GM12878 (cell line): ENCODE results near the gene CTBP1. TPM values are rescaled to one million over a fixed set of nuclear protein-coding genes. Genes with fewer than 3 reads are reported as not detected.
A peak's percentile ranks its signal among the peaks of the same experiment; 100 is the strongest.

ENCODE experiments used
- ATAC-seq: fragments of 200-7000 bp; cut with Tn5 transposase; 3 replicates; pipeline ENCODE4 v1.9.1; 2020; ENCODE audit warnings: mild to moderate bottlenecking, moderate library complexity
- BruUV-seq: library from RNA; stranded (reverse); fragments of 400-500 nt; replicated peaks from 2 replicates; lab custom pipeline; 2021; lab: Mats Ljungman, UMichigan
- CTCF ChIA-PET: fragments of 300-600 bp; sonication (Branson Sonifier 250); formaldehyde crosslinking; extraction: SDS; loops from one replicate; lab custom pipeline; 2021; ENCODE audit warnings: inconsistent platforms; lab: Yijun Ruan, JAX
- POLR2A ChIA-PET: fragments of 350-600 bp; formaldehyde crosslinking; extraction: SDS; loops from one replicate; lab custom pipeline; 2021; ENCODE audit warnings: inconsistent platforms; lab: Charles Lee
- RAD21 ChIA-PET: fragments of 300-600 bp; sonication (Branson Sonifier 250); formaldehyde crosslinking; loops from one replicate; lab custom pipeline; 2023; ENCODE audit warnings: antibody characterized with exemption; ENCODE audit not compliant: unreplicated experiment; lab: Charles Lee
- SMC1A ChIA-PET: fragments of 300-600 bp; sonication (Branson Sonifier 250); formaldehyde crosslinking; loops from one replicate; lab custom pipeline; 2023; ENCODE audit not compliant: unreplicated experiment, uncharacterized antibody; lab: Charles Lee
- DNase-seq: peaks from one replicate; pipeline ENCODE4 v3.0.0-alpha.2; 2011; ENCODE audit warnings: low read depth, low spot score
- FAIRE-seq: peaks from 3 replicates; lab custom pipeline; 2011; peaks lifted over from hg19 to GRCh38; lab: Jason Lieb, UNC
- H2AFZ ChIP-seq: 2 replicates; pipeline ENCODE4 v1.6.0; 2011; ENCODE audit warnings: low read depth, low read length, control low read depth; ENCODE audit not compliant: control insufficient read depth
- H3K27ac ChIP-seq: 2 replicates; pipeline ENCODE4 v1.5.1; 2011; ENCODE audit warnings: control low read depth; ENCODE audit not compliant: control insufficient read depth, insufficient read depth
- H3K27me3 ChIP-seq, 2 experiments: replicated peaks in 1 of 2; 2 replicates each; pipeline versions ENCODE4 v1.6.0 to v1.6.1; 2011; ENCODE audit warnings: low read length in 1 of 2; ENCODE audit not compliant: control insufficient read depth in 2 of 2, insufficient read depth in 2 of 2
- H3K36me3 ChIP-seq, 2 experiments: 2 replicates each; pipeline ENCODE4 v1.5.1; 2011; ENCODE audit warnings: low read length in 1 of 2; ENCODE audit not compliant: control insufficient read depth in 2 of 2, insufficient read depth in 2 of 2
- H3K4me1 ChIP-seq: 2 replicates; pipeline ENCODE4 v1.6.1; 2011; ENCODE audit warnings: mild to moderate bottlenecking, low read length, moderate library complexity, mixed read lengths; ENCODE audit not compliant: control insufficient read depth, insufficient read depth
- H3K4me2 ChIP-seq: 2 replicates; pipeline ENCODE4 v1.6.0; 2011; ENCODE audit warnings: control low read depth; ENCODE audit not compliant: control insufficient read depth, insufficient read depth
- H3K4me3 ChIP-seq: fragments of 200-600 bp; sonication (generic); 2 replicates; pipeline ENCODE4 v1.5.1; 2016
- H3K79me2 ChIP-seq: 2 replicates; pipeline ENCODE4 v1.6.0; 2011; ENCODE audit warnings: low read length; ENCODE audit not compliant: control insufficient read depth, insufficient read depth
- H3K9ac ChIP-seq: 2 replicates; pipeline ENCODE4 v1.8.0; 2011; ENCODE audit warnings: low read length, control low read depth, mixed read lengths; ENCODE audit not compliant: control insufficient read depth, insufficient read depth
- H3K9me3 ChIP-seq: replicated peaks from 3 replicates; pipeline ENCODE4 v1.5.1; 2011; ENCODE audit warnings: mild to moderate bottlenecking, low read length; ENCODE audit not compliant: control insufficient read depth, insufficient read depth
- H4K20me1 ChIP-seq: 2 replicates; pipeline ENCODE4 v1.6.0; 2011; ENCODE audit not compliant: control insufficient read depth, insufficient read depth
- CBX3 ChIP-seq: fragments of 200-600 bp; sonication (generic); IDR thresholded peaks from 2 replicates; pipeline ENCODE4 v1.6.1; 2016; ENCODE audit warnings: low read depth, borderline replicate concordance
- CTCF ChIP-seq, 3 experiments: IDR thresholded peaks in 2 of 3; conservative IDR thresholded peaks in 1 of 3; 2 replicates each; pipeline ENCODE4 v1.5.1; 2011; ENCODE audit warnings: low read depth in 3 of 3, low read length in 3 of 3, mild to moderate bottlenecking in 3 of 3, control low read depth in 2 of 3, moderate library complexity in 2 of 3, inconsistent platforms in 1 of 3, mixed read lengths in 1 of 3; ENCODE audit not compliant: control insufficient read depth in 2 of 3, insufficient read depth in 1 of 3; ENCODE audit errors: extremely low read depth in 1 of 3
- EED ChIP-seq: sonication (generic); IDR thresholded peaks from 2 replicates; pipeline ENCODE4 v1.6.1; 2016; ENCODE audit warnings: antibody characterized with exemption, low read depth
- EGR1 ChIP-seq, 2 experiments: IDR thresholded peaks; 1 replicate in 1 of 2; 2 replicates in 1 of 2; pipeline ENCODE4 v1.6.1; 2011 to 2012; ENCODE audit warnings: low read depth in 2 of 2, low read length in 2 of 2, borderline replicate concordance in 1 of 2, mild to moderate bottlenecking in 1 of 2, moderate library complexity in 1 of 2
- ETV6 ChIP-seq, 2 experiments: fragments of 450-650 bp in 1 of 2; IDR thresholded peaks in 1 of 2; conservative IDR thresholded peaks in 1 of 2; 2 replicates each; pipeline ENCODE4 v1.6.1; 2014; ENCODE audit warnings: antibody characterized with exemption in 1 of 2, borderline replicate concordance in 1 of 2, low read depth in 1 of 2, mild to moderate bottlenecking in 1 of 2, moderate library complexity in 1 of 2
- LARP7 ChIP-seq: fragments of 450-650 bp; IDR thresholded peaks from 2 replicates; pipeline ENCODE4 v1.6.1; 2017; ENCODE audit warnings: mild to moderate bottlenecking
- MTA3 ChIP-seq: IDR thresholded peaks from 2 replicates; pipeline ENCODE4 v1.6.1; 2012; ENCODE audit warnings: low read length, inconsistent platforms, borderline replicate concordance
- MYC ChIP-seq: IDR thresholded peaks from 2 replicates; pipeline ENCODE4 v1.6.1; 2011; ENCODE audit warnings: mild to moderate bottlenecking, low read length, moderate library complexity, inconsistent platforms; ENCODE audit not compliant: insufficient read depth, insufficient replicate concordance, insufficient read length, severe bottlenecking
- NFXL1 ChIP-seq: fragments of 450-650 bp; IDR thresholded peaks from 2 replicates; pipeline ENCODE4 v1.6.1; 2017; ENCODE audit warnings: antibody characterized with exemption, mild to moderate bottlenecking, borderline replicate concordance
- RUNX3 ChIP-seq: IDR thresholded peaks from 2 replicates; pipeline ENCODE4 v1.6.1; 2012; ENCODE audit warnings: low read length, inconsistent platforms
- SMAD1 ChIP-seq: fragments of 450-650 bp; IDR thresholded peaks from 2 replicates; pipeline ENCODE4 v1.6.1; 2018; ENCODE audit warnings: mild to moderate bottlenecking, low read depth; ENCODE audit not compliant: partially characterized antibody
- SMARCA5 ChIP-seq: fragments of 450-650 bp; IDR thresholded peaks from 2 replicates; pipeline ENCODE4 v1.6.1; 2017; ENCODE audit warnings: mild to moderate bottlenecking
- TCF12 ChIP-seq: IDR thresholded peaks from 2 replicates; pipeline ENCODE4 v1.6.1; 2011; ENCODE audit warnings: low read depth, mild to moderate bottlenecking, low read length
- WGBS: methylation state at CpG from one replicate; pipeline ENCODE4 v1.1.6; 2016; ENCODE audit warnings: low lambda C conversion rate; ENCODE audit not compliant: insufficient replicate concordance, insufficient coverage; ENCODE audit errors: missing lambda C conversion rate; 5-methylcytosine and 5-hydroxymethylcytosine counted together
- in situ Hi-C: fragments of 300-500 bp; cut with MboI; formaldehyde crosslinking; loops from 9 replicates; pipeline ENCODE4 v1.14.3; 2018; ENCODE audit warnings: mixed read lengths
- intact Hi-C: fragments of 100-400 bp; cut with micrococcal nuclease; formaldehyde crosslinking; loops from one replicate; pipeline ENCODE4 v1.14.2; 2022; ENCODE audit not compliant: unreplicated experiment
- polyA plus RNA-seq, 11 experiments: library from polyadenylated mRNA; depleted of rRNA in 4 of 11; unstranded in 6 of 11; stranded (reverse) in 5 of 11; fragments of >200 nt; fragmentation: Nextera tagmentation in 4 of 11; fragmentation: Illumina TruSeq in 1 of 11; extraction: Ambion mirVana in 4 of 11; extraction: Trizol in 1 of 11; gene quantifications; 1 replicate in 1 of 11; 2 replicates in 10 of 11; pipeline versions ENCODE4 v1.2.1 to v1.2.3, GENCODE V29; 2011 to 2016; ENCODE audit warnings: inconsistent platforms in 2 of 11, missing spikeins in 2 of 11, low read depth in 1 of 11
- total RNA-seq, 4 experiments: library from RNA; depleted of rRNA in 3 of 4; stranded (reverse); fragments of >200 nt in 3 of 4; fragmentation: Illumina TruSeq in 1 of 4; extraction: Trizol in 1 of 4; gene quantifications; 2 replicates each; pipeline versions ENCODE4 v1.2.1 to v1.2.3, GENCODE V29; 2013 to 2021

Gene CTBP1
- total and polyA plus RNA-seq, 10 of the 15 experiments (the other 5 are each of a cell fraction or from before 2014, with no cell fraction given): 7.4 to 182 (median 63.1) TPM

DNA sequence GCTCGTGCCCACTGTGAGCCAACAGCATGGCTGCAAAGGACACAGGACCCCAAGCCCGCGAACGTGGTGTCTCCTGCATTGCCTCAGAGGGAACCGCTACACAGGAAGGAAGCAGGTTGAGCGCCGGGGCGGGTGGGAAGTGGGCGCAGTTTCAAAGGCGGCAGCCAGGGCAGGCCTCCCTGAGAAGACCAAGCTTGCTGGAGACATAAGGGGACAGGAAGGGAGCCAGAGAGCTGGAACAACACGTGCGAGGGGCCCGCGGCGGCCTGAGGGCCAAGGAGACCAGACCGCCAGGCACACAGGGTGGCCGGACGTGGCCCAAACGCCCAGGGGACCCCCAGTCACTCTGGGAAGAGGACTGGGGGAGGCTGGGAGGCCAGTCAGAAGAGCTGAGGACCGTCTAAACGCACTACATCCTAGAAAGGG lies 32.0 kb downstream of the CTBP1 start:
- Histone ChIP-seq H3K27me3 (no peaks in the 10 kb centered on the region), H3K4me1 (peaks cover 51% of the 10 kb centered on the region), H3K4me3 (peak overlapping the region; percentile 45; the same call in 1 of the 2 replicates)
- BruUV-seq: no TSS peak
- SMC1A ChIA-PET: interaction anchor here (1.3 kb wide), 1 partner anchor 80 kb away, joined by 4 read pairs; no protein-coding TSS in a partner anchor
- TF ChIP-seq MYC (no peak), TCF12 (0 out of 2 replicates have a peak, but pooled peaks have one; percentile 6), EGR1 (IDR thresholded peaks at IDR 0.05; ENCODE audit: borderline replicate concordance in 1 of 2, low read depth in 2 of 2, low read length in 2 of 2) (peak in 1 of 2 experiments; percentile 52; a peak in 1 of 3 replicates), MTA3 (no peak), SMARCA5 (no peak), ETV6 (conservative IDR thresholded peaks at IDR 0.05 in 1 of 2, IDR thresholded peaks at IDR 0.05 in 1 of 2; ENCODE audit: borderline replicate concordance in 1 of 2, low read depth in 1 of 2) (peak in 1 of 2 experiments; percentile 86; a peak in 2 of 4 replicates), RUNX3 (peak; percentile 34; the same call in 1 of the 2 replicates), NFXL1 (no peak), CTCF (IDR thresholded peaks at IDR 0.05 in 2 of 3, conservative IDR thresholded peaks at IDR 0.05 in 1 of 3; ENCODE audit: control insufficient read depth in 2 of 3, extremely low read depth in 1 of 3, insufficient read depth in 1 of 3, low read depth in 3 of 3, low read length in 3 of 3) (0 out of 6 replicates have a peak, but pooled peaks of 1 of the 3 experiments have one; percentile 5), CBX3 (no peak), LARP7 (no peak), SMAD1 (no peak), EED (peak; percentile 44; the same call in 1 of the 2 replicates)
- TF ChIP-seq, all 136 proteins: peak for 6
- Histone ChIP-seq H3K36me3 (peaks cover 17 to 37% of the 10 kb centered on the region in 2 experiments), H4K20me1 (no peaks in the 10 kb centered on the region), H2AFZ (no peak overlapping the region), H3K9me3 (no peaks in the 10 kb centered on the region; the same call in 2 of the 3 replicates), H3K4me2 (peak overlapping the region; percentile 88), H3K79me2 (peaks cover 11% of the 10 kb centered on the region), H3K9ac (peak overlapping the region; percentile 49), H3K27ac (peak overlapping the region; percentile 88)
- in situ Hi-C loops: no loop called here
- CTCF ChIA-PET: no interaction called here
- RAD21 ChIA-PET: interaction anchor here (0.8 to 2.9 kb wide), 2 partner anchors 13 to 49 kb away, joined by 3 to 20 read pairs; no protein-coding TSS in a partner anchor
- DNase-seq (no peak), FAIRE-seq (peak; percentile 80), ATAC-seq (no peak)
- 28% methylated on average over 19 of the region's 21 CpGs for WGBS
- intact Hi-C loops: loop anchor here (5.0 kb wide), 1 partner anchor 35 kb away; no protein-coding TSS in a partner anchor
- POLR2A ChIA-PET: interaction anchor here (3.7 kb wide), 1 partner anchor 15 kb away, joined by 26 read pairs; no protein-coding TSS in a partner anchor
